ENCODE data around the gene DOK4.
A peak's percentile ranks its signal among the peaks of the same experiment; 100 is the strongest.

Gene DOK4

GRCh38 chr16:57485916-57486857 lies at the start of gene DOK4:
TSS of gene DOK4 (minus strand) at chr16:57486493. CDS start at chr16:57479507, 6,986 bp downstream.
- no peak within 1 kb of the TSS for H3K27ac ChIP-seq
- H3K9me3 ChIP-seq (ENCODE audit: low read depth, low read length) = no peaks in the 10 kb centered on the region
- peak within 1 kb of the TSS; percentile 73 for H3K4me3 ChIP-seq
- H3K9ac ChIP-seq (ENCODE audit: insufficient read length) = no peak within 1 kb of the TSS
- TF ChIP-seq FOXP2 (optimal IDR thresholded peaks at IDR 0.05; ENCODE audit: control extremely low read depth, extremely low read length, insufficient read depth) (no peak), EZH2 (IDR thresholded peaks at IDR 0.05) (no peak), POLR2AphosphoS5 (IDR thresholded peaks at IDR 0.05; ENCODE audit: borderline replicate concordance, low read depth, low read length) (no peak)
- no peaks in the 10 kb centered on the region for H3K36me3 ChIP-seq (ENCODE audit: insufficient read depth, low read length)
- no peak for DNase-seq (ENCODE audit: low read depth, low spot score)

GRCh38 chr16:57535680-57536305 lies 49.5 kb upstream of the DOK4 start:
- DNase-seq (ENCODE audit: low read depth, low spot score) = no peak
- H3K36me3 ChIP-seq (ENCODE audit: insufficient read depth, low read length) = no peaks in the 10 kb centered on the region
- H3K4me3 ChIP-seq = peak overlapping the region; percentile 78
- TF ChIP-seq EZH2 (IDR thresholded peaks at IDR 0.05) (no peak), POLR2AphosphoS5 (IDR thresholded peaks at IDR 0.05; ENCODE audit: borderline replicate concordance, low read depth, low read length) (no peak; the same call in 1 of the 2 replicates), FOXP2 (optimal IDR thresholded peaks at IDR 0.05; ENCODE audit: control extremely low read depth, extremely low read length, insufficient read depth) (no peak)
- no peaks in the 10 kb centered on the region for H3K9me3 ChIP-seq (ENCODE audit: low read depth, low read length)
- H3K9ac ChIP-seq (ENCODE audit: insufficient read length) = peak overlapping the region; percentile 63
- H3K27ac ChIP-seq = no peak overlapping the region

DNA sequence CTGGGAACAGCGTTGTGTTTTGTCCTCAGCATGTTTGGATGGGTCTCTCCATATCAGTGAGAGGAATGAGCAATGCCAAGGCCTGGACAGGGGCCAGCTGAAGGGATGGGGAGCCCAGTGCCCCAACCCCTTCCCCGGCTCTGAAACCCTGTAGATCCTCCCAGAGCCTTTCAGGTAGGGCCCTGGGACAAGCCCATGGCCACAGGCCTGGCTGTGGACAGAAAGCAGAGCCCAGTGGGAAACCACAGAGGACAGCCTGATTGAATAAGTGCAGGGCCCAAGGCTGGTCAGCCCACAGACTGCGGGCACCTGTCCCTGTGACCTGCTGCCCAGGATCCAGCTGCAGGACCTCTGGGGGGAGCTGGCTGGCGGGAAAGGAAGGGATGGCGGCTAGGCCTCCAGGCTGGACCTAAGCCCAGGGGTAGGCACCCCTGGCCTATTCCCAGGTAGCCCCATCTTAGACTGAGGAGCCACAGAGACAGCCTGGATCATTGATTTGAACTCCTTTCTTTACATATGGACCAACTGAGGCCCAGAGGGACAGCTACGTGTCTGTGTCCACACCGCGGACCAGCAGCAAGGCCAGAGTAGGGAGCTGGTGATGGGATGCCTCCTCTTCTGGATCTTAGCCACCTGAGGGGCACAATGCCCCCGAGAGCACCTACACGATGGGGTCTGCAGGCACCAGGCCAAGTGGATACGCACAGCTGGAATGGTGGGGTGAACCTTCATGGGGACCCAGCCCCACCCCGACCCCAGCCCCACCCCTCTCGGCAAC lies 48.8 kb upstream of the DOK4 start:
- peak overlapping the region; percentile 78 for H3K4me3 ChIP-seq
- no peak overlapping the region for H3K27ac ChIP-seq
- TF ChIP-seq POLR2AphosphoS5 (IDR thresholded peaks at IDR 0.05; ENCODE audit: borderline replicate concordance, low read depth, low read length) (no peak), FOXP2 (optimal IDR thresholded peaks at IDR 0.05; ENCODE audit: control extremely low read depth, extremely low read length, insufficient read depth) (no peak), EZH2 (IDR thresholded peaks at IDR 0.05) (no peak)
- no peak for DNase-seq (ENCODE audit: low read depth, low spot score)
- no peaks in the 10 kb centered on the region for H3K36me3 ChIP-seq (ENCODE audit: insufficient read depth, low read length)
- H3K9ac ChIP-seq (ENCODE audit: insufficient read length) = no peak overlapping the region
- H3K9me3 ChIP-seq (ENCODE audit: low read depth, low read length) = no peaks in the 10 kb centered on the region

DNA sequence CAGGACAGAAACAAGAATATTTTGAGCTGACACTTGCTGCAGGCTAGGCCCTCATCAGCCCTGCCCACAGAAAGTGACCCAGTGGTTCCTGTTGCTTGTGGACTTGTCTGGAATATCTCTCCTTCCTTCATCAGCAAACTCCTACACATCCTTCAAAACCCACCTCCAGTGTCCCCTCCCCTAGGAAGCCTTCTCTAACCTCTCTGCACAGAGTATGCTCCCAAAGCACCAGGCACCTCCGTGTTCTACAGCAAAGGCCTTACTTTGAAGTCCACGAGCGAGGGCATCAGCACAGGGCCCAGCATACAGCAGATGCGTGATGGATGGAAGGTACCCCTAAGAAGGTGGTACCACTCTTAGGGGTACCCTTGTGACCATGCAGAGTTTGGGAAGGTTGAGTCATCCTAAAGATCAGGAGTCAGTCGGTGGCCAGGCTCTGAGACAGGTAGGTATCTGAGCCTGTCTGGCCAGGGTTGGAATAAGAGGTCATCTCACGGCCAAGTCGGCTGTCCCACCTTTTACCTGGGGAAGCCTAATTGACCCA lies 48.1 kb upstream of the DOK4 start:
- H3K27ac ChIP-seq = no peak overlapping the region

DNA sequence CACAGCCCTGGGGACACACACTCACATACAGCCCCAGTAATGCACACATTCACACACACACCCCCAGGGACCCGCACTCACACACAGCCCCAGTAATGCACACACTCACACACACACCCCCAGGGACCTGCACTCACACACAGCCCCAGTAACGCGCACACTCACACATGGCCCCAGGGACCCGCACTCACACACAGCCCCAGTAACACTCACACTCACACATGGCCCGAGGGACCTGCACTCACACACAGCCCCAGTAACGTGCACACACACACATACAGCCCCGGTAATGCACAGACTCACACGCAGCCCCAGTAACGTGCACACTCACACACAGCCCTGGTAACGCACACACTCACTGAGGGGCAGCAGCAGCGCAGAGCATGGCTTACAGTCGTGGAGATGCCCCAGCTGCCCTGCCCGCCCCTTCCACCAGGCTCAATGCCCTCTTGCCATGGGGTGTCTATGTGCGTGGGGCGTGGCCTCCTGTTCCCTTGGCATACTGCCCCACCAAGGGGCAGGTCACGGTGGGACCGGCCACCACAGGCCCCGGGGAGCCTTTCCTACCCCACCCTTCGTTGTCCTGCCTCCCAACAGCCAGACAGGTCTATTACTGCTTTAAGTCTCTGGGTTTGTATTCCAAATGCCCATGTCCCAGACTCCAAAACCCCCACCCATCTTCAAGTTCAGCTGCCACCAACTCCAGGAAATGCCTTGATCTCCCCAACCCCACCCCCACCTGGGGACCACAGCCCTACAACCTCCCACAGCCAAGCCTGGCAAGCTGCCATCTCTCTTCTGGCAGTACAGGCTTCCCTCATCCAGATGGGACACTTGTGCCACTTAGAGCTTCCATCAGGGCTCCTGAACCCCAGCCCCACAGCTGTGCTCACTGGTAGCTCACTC lies 47.4 kb upstream of the DOK4 start:
- Histone ChIP-seq H3K9ac (ENCODE audit: insufficient read length) (no peak overlapping the region), H3K9me3 (ENCODE audit: low read depth, low read length) (no peaks in the 10 kb centered on the region), H3K27ac (no peak overlapping the region), H3K36me3 (ENCODE audit: insufficient read depth, low read length) (no peaks in the 10 kb centered on the region), H3K4me3 (no peak overlapping the region)
- TF ChIP-seq POLR2AphosphoS5 (IDR thresholded peaks at IDR 0.05; ENCODE audit: borderline replicate concordance, low read depth, low read length) (no peak), EZH2 (IDR thresholded peaks at IDR 0.05) (no peak), FOXP2 (optimal IDR thresholded peaks at IDR 0.05; ENCODE audit: control extremely low read depth, extremely low read length, insufficient read depth) (no peak)
- DNase-seq (ENCODE audit: low read depth, low spot score) = no peak

More for the DNA sequence above, 48.1 kb upstream of the DOK4 start:
- DNase-seq (ENCODE audit: low read depth, low spot score) = no peak
- no peak for TF ChIP-seq EZH2 (IDR thresholded peaks at IDR 0.05)
- no peak for TF ChIP-seq FOXP2 (optimal IDR thresholded peaks at IDR 0.05; ENCODE audit: control extremely low read depth, extremely low read length, insufficient read depth)
- TF ChIP-seq POLR2AphosphoS5 (IDR thresholded peaks at IDR 0.05; ENCODE audit: borderline replicate concordance, low read depth, low read length) = no peak
- Histone ChIP-seq H3K9me3 (ENCODE audit: low read depth, low read length) (no peaks in the 10 kb centered on the region), H3K36me3 (ENCODE audit: insufficient read depth, low read length) (no peaks in the 10 kb centered on the region), H3K9ac (ENCODE audit: insufficient read length) (no peak overlapping the region), H3K4me3 (no peak overlapping the region)

GRCh38 chr16:57532266-57532625 lies 46.0 kb upstream of the DOK4 start:
- H3K4me3 ChIP-seq = no peak overlapping the region
- TF ChIP-seq POLR2AphosphoS5 (IDR thresholded peaks at IDR 0.05; ENCODE audit: borderline replicate concordance, low read depth, low read length) (no peak), EZH2 (IDR thresholded peaks at IDR 0.05) (no peak), FOXP2 (optimal IDR thresholded peaks at IDR 0.05; ENCODE audit: control extremely low read depth, extremely low read length, insufficient read depth) (no peak)
- no peaks in the 10 kb centered on the region for H3K36me3 ChIP-seq (ENCODE audit: insufficient read depth, low read length)
- H3K9me3 ChIP-seq (ENCODE audit: low read depth, low read length) = no peaks in the 10 kb centered on the region
- no peak for DNase-seq (ENCODE audit: low read depth, low spot score)
- no peak overlapping the region for H3K9ac ChIP-seq (ENCODE audit: insufficient read length)
- H3K27ac ChIP-seq = no peak overlapping the region

- H3K36me3 ChIP-seq (ENCODE audit: insufficient read depth, low read length) = no peaks in the 10 kb centered on the region
- no peak for DNase-seq (ENCODE audit: low read depth, low spot score)
- no peak overlapping the region for H3K4me3 ChIP-seq
- H3K27ac ChIP-seq = no peak overlapping the region
- H3K9ac ChIP-seq (ENCODE audit: insufficient read length) = no peak overlapping the region
- no peaks in the 10 kb centered on the region for H3K9me3 ChIP-seq (ENCODE audit: low read depth, low read length)
- TF ChIP-seq FOXP2 (optimal IDR thresholded peaks at IDR 0.05; ENCODE audit: control extremely low read depth, extremely low read length, insufficient read depth) = no peak
- TF ChIP-seq EZH2 (IDR thresholded peaks at IDR 0.05) = no peak
- no peak for TF ChIP-seq POLR2AphosphoS5 (IDR thresholded peaks at IDR 0.05; ENCODE audit: borderline replicate concordance, low read depth, low read length)
Observed at GRCh38 chr16:57531635-57532265, 45.5 kb upstream of the DOK4 start.
